DMS153 (cell line): Measurements from ENCODE around the gene HS6ST3.

Source experiments
- DNase-seq: peaks from one replicate; lab custom pipeline; 2025; lab: John Stamatoyannopoulos, UW

Gene HS6ST3

DNA sequence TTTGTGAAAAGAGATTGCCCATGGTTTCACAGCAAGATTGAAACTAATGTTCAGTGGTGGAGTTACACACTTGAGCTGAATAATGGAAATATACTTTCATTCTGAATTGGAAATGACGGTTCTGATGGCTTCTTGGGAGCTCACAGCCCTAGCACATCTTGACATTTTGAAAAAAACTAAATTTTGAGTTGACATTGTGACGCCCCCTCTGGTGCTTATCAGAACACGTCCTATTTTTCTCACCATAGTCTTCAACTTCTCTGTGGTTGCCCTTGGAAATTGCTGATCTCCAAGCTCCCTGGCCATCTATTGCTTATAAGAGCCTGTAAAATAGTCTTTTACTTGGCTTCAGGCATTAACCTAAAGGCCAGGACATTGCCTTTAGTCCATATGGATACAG is 702.3 kb downstream of the HS6ST3 start:
- no peak for DNase-seq

DNA sequence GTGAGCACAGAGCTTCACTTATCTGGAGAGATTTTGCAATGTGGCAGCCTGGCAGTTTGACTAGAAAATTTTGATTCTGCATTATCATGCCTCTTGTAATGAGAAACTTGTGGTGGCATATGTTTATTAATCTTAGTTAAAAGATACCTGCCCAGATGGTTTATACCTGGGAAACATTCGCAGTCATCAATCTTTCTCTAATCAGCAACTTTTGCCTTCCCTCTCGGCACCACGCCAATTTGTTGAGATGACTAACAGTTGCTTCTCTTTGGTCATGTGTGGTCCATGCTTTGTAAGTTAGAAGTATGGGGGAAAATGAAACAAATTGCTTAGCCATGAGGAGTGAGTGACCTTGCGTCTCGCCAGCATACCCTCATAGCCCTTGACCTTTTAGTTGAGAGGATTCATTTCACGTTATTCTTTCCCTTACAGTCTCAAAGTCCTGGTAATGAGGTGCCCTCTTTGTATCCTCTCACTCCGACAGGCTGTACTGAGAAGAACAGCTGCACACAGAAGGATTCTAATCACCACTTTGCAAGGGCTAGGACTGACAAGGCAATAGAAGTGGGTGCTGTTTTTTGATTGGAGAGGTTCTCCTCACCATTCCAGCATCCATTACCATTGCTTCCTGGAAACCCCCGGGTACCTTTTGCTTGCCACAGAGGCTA is 703.0 kb downstream of the HS6ST3 start:
- no peak for DNase-seq

DNA sequence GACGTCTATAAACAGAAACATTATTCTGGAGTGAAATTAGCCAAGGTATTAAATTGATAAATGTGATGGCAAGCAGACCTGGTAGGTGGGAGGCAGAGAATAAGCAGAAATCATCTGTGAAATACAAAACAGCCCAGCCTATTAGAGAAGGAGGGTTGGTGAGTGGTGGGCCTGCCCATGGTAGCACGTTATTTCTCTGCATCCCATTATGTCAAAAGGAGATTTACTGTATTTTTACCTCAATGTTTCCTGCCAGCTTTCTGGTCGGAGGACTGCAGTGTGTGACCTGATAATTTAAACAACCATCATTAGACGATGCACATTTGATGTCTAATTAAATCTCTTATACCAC is 703.5 kb downstream of the HS6ST3 start:
- no peak for DNase-seq

DNA sequence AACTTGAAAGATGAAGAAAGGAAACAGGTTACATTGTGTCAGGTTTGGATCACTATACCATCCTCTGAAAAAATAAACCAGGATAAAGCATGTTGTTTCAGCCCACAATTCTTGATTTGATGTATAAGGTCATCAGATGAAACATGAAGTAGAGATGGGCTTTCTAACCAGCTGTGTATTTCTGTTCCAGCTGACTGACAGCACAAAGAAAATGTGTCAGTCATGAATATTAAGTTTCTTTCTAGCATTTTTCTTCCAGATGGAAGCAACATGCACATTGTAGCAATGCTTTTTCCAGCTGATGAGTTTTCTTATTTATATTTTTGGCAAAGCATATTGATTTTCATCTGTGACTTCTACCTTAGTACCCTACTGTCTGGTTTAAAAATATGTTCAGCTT is 704.8 kb downstream of the HS6ST3 start:
- DNase-seq: no peak

DNA sequence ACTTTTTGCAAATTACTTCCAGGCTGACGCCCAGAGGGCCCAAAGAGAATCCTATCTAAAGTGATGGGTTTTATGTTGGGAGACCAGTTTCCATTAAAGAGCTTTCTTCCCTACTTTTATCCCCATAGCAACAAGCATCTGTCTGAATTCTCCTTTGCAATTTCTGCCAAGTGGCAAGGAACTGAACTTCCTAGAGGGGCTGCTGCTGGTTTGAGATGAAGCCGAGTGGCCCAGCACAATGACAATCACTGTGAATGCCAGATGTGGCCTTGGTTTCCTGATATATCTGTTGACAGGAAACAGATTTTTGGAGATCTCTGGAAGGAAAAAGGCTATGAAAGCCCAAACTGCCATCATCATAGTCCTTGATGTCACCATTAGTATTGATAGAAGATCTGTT is 705.8 kb downstream of the HS6ST3 start:
- no peak for DNase-seq

DNA sequence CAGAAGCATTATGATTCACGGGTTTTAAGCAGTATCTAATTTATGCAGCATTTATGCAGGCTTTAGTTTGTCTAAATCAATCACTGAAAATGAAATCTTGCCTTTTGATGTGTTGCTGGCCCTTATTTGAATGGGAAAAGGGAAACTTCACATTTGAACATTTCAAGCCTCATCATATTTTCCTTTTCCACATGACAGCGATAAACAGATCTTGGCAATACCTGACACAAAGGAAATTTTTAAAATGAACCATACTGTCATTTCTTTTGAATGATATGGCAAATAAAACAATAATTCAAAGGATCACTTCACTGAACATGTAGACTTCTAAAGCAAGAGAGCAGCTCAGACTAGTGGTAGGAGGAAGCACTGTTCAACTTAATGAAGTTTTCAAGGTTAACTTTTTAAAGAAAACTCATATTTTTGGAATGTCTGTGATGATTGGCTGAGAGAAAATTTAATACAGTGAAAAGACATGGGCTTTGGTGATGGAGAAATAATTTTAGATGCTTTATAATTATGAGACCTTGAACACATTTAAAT is 706.3 kb downstream of the HS6ST3 start:
- no peak for DNase-seq

DNA sequence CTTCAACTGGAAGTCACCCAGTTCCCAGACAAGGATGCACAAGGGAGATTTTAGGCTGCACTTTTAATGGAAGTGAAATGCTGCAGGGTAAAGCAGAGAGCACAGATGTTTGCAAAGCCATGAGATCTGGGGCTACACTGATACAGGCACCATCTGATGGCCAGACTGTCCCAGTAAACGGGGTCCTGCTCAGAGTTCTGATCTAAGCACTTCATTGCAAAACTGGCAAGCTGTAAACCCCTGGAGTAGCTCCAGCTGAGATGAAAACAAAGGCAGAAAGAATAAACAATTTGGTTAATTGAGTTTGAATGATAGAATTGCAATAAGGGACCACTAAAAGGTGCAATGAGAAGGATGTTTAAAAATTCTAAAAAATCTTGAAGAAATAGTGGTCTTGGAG is 707.2 kb downstream of the HS6ST3 start:
- no peak for DNase-seq

DNA sequence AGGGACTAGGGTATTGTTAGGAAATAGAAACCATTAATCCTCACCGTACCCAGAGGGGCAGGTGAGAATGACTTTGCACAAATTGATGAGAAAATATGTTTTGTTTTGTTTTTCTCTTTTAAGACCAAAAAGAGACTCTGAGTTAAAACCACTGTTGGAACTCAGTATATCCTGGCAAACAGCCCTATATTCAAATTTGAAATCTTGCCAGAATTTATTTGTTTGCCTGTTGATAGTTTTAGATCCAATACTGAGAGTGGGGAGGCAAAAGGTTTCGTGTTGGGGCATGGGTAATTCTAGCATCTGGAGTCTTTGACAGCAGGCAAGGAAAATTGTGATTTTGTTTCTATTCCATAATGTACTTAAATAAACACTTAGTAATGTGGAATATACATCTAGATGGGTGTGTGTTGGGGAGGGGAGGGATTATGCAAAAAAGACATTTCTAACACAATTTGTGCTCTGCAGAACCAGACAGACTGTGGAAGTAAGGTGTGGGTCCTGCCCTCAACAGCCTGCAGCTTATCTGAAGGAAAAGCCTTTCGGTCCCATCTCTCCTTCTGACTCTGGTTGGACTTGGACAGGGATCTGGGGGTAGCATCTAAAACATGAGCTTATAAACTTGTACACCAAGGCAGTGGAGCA is 713.7 kb downstream of the HS6ST3 start:
- no peak for DNase-seq

DNA sequence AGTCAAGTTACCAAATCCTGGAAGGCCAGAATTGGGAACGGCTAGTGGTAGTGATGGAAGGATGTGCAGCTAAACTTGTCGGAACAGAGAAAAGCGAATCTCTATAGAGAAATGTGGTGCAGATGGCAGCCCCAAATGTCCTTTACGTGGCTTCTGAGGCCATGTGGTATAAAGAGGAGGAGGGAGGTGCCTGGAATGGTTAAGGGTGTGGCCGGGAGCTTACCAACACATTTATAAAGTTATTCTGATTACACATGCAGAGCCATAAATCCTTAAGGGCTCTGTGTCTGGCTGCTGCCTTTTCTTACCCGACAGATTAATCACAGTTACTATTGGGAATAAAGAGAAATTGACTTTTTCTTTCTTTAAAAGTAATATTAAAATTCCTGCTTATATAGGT is 714.3 kb downstream of the HS6ST3 start:
- DNase-seq: no peak

DNA sequence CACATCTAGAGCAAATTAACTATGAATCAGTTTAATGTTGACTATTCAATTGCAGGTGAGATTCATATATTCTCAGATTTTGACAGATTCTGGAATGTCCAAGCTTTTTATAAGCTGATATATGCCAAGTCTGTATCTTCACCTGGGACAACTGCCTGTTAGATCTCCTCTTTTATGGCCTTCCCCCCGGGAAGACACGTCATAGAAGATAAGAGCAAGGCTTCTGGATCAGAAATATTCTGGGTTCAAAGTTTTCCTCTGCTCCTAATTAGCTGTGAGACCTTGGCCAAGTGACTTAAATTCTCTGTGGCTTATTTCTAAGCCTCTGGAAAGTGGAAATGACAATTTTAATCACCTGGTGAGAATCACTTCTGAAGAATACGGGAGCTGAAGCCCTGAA is 716.8 kb downstream of the HS6ST3 start:
- DNase-seq: no peak

DNA sequence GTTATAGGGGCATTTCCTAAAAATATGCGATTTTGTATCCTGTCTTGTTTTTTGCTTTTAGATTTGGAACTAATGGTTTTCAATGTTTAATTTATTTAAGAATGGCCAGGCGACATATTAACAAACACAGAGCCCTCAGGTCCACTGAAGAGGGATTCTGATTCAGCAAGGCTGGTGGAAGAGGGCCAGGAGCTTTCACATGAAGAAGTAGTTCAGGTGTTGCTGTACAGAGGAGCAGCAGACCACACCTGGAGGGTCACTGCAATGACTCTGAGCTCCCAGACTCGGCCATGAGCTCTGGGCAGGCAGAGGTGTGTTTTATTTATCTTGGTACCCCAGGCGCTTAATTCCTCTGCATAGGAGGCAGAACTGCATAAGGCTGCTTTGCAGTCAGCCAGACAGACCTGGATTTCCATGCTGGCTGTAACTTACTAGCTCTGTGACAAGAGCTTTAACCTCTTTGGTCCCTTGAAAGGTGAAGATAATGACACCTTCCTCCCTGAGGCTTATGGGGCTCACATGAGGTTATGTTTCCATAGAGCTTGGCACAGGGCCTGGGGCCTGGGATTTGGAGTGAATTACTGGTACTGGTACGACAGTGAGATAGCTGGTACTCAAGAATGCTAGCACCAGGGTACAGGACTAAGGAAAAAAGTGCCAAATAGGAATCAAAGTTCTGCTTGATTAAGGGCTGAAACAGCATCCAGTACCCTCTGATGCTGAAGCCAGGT is 719.6 kb downstream of the HS6ST3 start:
- no peak for DNase-seq

DNA sequence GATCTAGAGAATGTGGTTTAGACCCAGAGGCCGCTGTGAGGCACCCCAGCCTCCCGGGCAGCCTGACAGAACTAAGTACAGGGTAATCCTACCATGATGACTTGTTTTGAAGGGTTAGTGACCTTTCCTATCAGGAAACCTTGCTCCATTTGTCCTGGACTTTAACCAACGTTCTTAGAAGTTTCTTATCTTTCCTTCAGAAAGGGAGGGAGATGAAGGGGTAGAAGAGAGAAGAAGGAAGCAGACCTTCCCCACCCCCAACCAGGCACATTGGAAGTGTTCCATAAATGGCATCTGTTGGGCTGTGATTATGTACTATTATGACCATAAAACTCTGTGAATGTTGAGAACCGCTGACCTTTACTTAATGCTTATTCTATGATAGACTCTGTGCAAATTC is 720.2 kb downstream of the HS6ST3 start:
- no peak for DNase-seq

DNA sequence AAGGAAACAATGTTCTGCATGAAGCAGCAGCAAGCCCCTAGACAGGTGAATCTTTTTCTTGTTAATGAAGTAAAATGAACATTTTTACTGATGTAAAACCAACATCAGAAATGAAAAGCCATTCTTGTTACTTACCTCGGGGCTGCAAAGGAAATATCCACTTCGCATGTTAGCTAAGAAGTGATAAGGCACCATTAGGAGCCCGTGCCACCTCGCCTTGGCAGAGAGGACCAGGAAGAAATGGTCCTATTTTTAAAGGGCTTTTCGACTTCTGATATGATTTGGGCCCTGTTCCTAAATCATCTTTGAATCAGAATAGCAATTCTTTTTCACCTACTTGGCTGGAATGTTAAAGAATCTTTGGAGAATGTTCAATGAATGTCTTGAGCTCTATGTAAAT is 721.1 kb downstream of the HS6ST3 start:
- no peak for DNase-seq

DNA sequence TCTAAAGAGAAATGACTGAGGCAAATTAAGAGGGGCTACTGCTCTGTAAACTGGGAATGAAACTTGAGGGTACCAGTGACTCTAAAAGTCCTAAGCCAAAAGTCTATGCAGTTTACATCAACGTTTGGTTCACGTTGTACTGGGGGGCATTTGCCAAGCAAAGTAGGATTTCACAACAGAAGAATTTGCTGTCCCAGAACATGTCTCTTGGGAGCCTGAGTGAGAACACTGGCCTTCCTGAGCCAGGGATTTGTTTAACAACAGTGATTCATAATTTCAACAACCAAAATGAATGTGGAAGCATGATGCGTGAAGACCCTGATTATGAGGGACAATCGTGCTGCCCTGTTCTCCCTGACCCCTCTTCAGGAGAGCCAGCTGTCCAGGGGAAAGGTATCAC is 726.4 kb downstream of the HS6ST3 start:
- DNase-seq: no peak

DNA sequence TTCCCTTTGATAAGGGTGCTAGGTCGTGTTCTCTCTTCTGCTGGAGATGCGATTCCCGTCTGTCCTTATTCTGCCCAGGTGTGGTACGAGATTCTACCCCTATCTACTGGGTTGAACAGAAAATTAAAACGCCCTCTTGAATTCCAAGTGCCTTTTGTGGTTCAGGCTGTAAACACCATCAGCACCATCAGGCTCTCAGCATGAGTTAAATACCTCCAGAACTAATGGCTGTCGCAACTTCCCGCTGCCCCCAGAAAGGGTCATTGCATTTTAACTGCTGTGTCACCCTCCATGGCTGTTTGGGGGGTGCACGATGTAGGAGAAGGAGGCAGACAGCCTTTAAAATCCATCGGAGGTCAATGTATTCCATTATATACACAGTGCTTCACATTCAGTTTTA is 727.0 kb downstream of the HS6ST3 start:
- DNase-seq: no peak

DNA sequence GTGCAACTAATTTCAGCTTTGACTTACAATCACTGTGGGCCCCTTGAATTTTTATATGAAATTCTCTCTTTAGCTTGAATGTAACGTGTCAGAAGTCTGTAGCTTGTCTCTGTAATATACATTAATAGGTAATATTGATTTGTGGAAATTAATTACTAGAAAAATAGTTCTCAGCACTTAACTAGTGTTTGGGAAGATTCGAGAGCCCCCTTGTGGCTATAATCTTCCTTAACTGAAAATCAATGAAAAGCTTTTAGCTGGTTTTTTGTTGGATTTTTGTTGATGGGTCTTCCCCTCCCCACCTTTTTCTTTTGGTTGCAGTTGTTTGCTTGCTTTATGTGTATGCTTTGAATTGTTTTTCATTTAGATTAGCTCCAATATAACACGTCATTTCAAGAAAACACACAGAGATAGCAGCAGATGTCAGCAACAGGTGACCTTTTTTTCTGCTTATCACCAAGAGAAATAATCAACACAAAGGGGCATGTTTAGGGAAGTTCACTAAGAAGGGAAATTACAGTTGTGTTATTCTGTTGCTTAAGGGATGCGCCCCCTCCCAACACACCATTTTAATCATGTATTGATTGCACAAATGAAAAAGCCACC is 727.5 kb downstream of the HS6ST3 start:
- no peak for DNase-seq

DNA sequence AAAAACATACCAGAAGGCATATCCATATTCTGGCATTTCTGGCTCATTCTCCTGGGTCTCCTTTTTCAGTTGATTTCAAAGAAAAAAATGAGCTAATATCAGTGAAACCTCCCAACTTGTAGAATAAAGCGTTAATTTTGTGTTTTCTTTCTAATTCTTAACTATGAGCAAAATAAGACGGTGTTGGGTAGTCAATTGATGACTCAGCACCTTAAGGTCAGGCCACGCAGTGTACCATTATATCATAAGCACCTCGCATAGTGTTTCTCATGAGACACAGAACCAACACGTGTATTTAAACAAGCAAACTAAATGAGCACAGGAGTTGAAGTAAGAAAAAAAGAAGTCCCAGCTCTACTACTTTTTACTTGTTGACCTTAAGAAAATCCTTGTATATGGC is 729.5 kb downstream of the HS6ST3 start:
- DNase-seq: no peak

DNA sequence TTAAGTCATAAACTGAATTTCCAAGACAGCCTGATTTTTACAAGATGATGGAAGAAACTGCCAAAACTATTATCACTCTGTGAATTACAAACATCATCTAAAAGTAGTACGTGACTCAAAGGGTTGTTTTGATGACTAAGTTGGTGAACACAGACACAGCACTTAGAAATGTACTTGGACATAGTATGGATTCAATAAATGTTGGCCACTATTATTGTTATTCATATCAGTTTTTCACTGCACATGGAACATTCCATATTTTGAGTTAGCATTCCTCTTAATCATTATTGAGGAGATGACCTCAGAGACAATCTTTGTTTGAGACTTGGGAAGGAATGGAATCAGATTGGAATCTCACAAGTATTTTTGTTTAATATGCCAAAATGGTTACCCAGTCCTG is 731.5 kb downstream of the HS6ST3 start:
- DNase-seq: no peak

DNA sequence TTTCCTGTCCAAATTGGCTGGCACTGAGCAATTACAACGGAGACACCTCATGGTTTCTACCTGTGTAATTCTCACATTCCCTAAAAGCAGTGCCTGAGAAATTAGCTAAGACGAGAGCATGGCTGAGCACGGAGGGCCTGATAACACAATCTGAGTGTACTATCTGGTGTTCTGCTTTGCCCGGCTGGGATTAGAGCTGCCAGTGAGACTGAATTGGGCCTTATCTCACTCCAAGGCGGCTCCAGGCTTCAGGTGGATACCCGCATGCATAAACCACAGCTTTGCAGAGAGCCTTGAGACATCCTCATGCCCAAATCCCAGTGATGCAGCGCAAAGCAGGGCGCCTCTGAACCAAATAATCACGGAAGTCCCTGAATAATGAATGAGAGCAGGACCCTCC is 732.1 kb downstream of the HS6ST3 start:
- DNase-seq: no peak

DNA sequence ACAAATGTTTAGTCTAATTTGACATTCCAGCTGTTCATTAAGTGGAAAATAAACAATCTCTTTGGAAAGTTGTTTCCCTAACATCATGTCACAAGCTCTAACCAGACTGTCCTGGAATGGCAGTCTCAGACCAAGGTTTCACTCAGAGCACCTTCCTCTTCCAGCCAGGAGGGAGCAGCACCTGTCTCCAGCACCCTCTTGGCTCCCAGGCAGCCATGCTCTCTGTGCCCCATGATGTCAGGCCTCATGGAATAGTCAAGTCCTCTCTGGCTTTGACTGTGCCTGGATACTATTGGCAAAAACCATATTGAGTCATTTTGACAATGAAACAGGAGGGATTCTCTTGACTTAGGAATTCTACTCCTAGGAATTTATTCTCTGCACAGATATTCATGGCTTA is 733.0 kb downstream of the HS6ST3 start:
- DNase-seq: peak; percentile 27

DNA sequence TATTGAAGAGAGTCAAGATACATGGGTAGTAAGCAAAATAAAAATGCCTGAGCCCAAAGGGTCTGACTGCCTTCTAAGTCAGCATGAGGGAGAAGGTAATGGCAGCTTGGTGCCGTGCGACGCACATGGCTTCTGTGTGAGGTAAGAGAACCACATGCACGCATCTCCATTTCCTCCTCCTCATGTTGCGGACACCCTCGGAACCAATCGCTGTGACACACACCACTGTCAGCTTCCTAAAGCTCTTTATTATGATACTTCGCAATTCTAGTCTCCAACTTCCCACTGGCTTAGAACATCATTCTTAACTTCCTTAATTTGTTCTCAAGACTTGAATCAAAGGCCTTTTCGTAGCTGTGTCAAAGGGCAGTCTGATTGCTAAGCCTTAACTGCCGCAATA is 734.2 kb downstream of the HS6ST3 start:
- no peak for DNase-seq

DNA sequence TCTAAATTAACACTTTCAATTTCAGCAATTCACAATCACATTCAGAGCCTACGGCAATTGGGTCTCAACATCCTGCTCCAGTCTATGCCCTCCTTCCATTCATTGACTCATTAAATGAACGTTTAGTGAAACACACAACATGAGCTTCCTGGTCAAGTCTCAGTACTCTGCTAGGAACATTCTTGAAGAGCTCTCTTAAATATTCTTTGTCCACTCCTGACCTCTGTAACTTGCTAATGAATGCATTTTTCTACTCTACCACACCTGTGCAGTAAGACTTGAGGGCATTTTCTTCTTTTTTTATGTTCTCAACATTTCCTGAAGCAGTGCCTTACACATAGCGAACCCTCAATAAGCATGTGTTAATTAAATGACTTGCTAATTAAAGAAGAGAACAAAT is 735.7 kb downstream of the HS6ST3 start:
- DNase-seq: no peak

DNA sequence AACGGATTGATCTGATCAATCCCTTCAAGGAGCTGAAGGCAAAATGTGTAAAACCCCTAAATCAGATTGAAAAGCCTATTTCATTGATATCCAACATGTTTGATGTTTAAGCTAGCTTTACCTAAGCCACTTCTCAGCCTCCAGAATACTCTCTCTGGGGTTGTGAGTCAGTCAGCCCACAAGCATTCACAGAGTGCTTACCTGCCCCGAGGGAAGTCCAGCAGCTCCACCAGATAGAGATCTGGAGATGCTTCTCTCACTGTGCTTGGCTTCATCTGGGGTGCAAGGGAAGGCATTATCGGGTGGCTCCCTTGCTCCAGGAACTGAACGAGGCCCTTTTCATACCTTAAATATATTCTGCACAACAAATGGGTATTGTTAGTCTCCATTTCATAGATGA is 744.7 kb downstream of the HS6ST3 start:
- no peak for DNase-seq
